ENCODE results near the gene GAGE12J.
"Not testable (repeated sequence)": the region's sequence is repeated elsewhere in the genome, so short reads cannot be mapped to it uniquely, and the experiment has no call there.

The GAGE12J gene

DNA sequence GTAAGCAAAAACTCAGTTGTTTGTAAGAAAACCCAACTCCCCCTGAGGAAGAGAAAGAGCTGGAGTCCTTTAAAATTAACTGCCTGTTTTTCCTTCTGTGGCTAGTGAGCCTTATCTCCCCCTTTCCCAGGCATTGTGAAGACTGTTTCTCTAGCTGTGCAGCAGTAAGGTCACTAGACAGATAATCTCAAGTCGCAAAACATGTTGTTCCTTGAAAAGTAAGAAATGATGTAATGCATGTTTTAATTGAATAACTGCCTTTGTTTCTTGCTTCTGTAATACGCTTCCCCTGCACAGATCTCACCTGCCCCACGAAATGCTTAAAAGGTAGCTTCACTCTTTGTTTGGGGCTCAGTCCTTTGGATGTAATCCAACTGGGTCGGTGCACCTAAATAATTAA, 5.8 kb upstream of the GAGE12J start:
- H3K9me3 ChIP-seq (ENCODE audit: control insufficient read depth, insufficient read depth, low read length), result no peaks in the 10 kb centered on the region
- peaks cover 1% of the 10 kb centered on the region for H3K4me1 ChIP-seq (ENCODE audit: control insufficient read depth, insufficient read depth, low read length)
- no peaks in the 10 kb centered on the region for H3K27me3 ChIP-seq (ENCODE audit: control insufficient read depth, insufficient read depth, low read length)
- no peaks in the 10 kb centered on the region for H3K36me3 ChIP-seq (ENCODE audit: control insufficient read depth, insufficient read depth, low read length)
- no peak overlapping the region for H3K9ac ChIP-seq (ENCODE audit: low read depth, low read length)
- H3K4me3 ChIP-seq (ENCODE audit: low read depth, low read length), result no peak overlapping the region

DNA sequence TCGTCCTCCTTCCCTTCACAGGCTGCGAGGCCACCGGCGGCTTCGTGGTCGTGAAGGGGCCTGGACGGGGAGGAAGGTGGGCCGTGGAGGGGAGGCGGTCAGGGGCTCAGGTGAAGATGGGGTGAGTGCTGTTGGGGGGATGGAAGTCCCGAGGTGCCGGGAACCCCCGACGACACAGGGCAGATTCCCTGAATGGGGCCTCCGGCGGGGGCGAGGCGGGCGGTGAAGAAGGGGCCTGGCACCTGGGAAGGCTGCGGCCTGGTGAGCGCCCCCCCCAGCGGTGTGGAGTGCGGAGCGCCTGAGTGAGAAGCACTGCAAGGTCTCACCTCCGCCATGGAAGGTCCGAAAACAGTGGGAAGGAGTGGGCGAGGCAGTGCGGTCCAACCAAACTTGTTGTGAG, 429 bp downstream of the GAGE12J start:
- not testable (repeated sequence) for H3K36me3 ChIP-seq (ENCODE audit: control insufficient read depth, insufficient read depth, low read length); H3K9me3 ChIP-seq (ENCODE audit: control insufficient read depth, insufficient read depth, low read length); H3K9ac ChIP-seq (ENCODE audit: low read depth, low read length); H3K4me3 ChIP-seq (ENCODE audit: low read depth, low read length); H3K4me1 ChIP-seq (ENCODE audit: control insufficient read depth, insufficient read depth, low read length); H3K27me3 ChIP-seq (ENCODE audit: control insufficient read depth, insufficient read depth, low read length)

DNA sequence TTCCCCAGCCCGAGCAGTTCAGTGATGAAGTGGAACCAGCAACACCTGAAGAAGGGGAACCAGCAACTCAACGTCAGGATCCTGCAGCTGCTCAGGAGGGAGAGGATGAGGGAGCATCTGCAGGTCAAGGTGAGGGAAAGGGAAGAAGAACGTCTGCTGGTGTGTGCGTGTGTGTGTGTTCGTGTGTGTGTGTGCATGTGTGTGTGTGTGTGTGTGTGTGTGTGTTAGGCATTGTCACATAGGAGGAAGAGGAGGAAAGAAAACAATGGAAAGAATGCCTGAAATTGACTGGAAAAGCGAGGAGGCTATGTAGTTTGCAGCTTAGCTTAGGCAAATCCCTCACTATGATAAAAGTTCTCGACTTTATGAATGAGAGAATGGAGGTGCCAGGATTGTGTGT, 1.9 kb downstream of the GAGE12J start:
- not testable (repeated sequence) for H3K36me3 ChIP-seq (ENCODE audit: control insufficient read depth, insufficient read depth, low read length); H3K9ac ChIP-seq (ENCODE audit: low read depth, low read length); H3K4me3 ChIP-seq (ENCODE audit: low read depth, low read length); H3K4me1 ChIP-seq (ENCODE audit: control insufficient read depth, insufficient read depth, low read length); H3K9me3 ChIP-seq (ENCODE audit: control insufficient read depth, insufficient read depth, low read length); H3K27me3 ChIP-seq (ENCODE audit: control insufficient read depth, insufficient read depth, low read length)

DNA sequence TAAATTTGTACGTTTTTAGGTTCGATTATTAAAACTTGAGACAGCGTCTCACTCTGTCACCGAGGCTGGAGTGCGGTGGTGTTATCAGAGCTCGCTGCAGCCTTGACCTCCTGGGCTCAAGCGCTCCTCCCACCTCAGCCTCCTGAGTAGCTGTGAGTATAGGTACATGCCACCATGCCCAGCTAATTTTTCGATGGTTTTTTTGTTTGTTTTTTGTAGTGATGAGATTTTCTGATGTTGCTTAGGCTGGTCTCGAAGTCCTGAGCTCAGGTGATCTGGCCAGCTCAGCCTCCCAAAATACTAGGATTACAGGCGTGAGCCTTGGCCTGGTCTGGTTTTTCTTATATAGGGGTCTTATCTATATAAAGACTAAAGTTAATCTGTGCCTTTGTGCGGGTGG, 8.6 kb downstream of the GAGE12J start:
- not testable (repeated sequence) for H3K9me3 ChIP-seq (ENCODE audit: control insufficient read depth, insufficient read depth, low read length); H3K36me3 ChIP-seq (ENCODE audit: control insufficient read depth, insufficient read depth, low read length)

DNA sequence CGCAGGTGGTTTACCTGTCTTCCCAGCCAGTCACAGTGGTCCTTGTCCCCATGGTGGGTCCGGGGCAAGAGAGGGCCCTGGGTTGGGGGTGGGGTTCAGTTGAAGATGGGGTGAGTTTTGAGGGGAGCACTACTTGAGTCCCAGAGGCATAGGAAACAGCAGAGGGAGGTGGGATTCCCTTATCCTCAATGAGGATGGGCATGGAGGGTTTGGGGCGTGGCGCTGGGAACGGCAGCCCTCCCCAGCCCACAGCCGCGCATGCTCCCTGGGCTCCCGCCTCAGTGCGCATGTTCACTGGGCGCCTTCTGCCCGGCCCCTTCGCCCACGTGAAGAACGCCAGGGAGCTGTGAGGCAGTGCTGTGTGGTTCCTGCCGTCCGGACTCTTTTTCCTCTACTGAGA, 9.4 kb downstream of the GAGE12J start, which contains the start of gene GAGE13:
GAGE13 (plus strand) TSS at position 301 of the 400 bp plus-strand sequence. CDS start 1,156 bp downstream, outside the sequence.
- not testable (repeated sequence) for H3K9ac ChIP-seq (ENCODE audit: low read depth, low read length); H3K4me1 ChIP-seq (ENCODE audit: control insufficient read depth, insufficient read depth, low read length); H3K36me3 ChIP-seq (ENCODE audit: control insufficient read depth, insufficient read depth, low read length); H3K4me3 ChIP-seq (ENCODE audit: low read depth, low read length); H3K9me3 ChIP-seq (ENCODE audit: control insufficient read depth, insufficient read depth, low read length); H3K27me3 ChIP-seq (ENCODE audit: control insufficient read depth, insufficient read depth, low read length)

More for the DNA sequence above, 8.6 kb downstream of the GAGE12J start:
- not testable (repeated sequence) for H3K4me1 ChIP-seq (ENCODE audit: control insufficient read depth, insufficient read depth, low read length); H3K4me3 ChIP-seq (ENCODE audit: low read depth, low read length); H3K27me3 ChIP-seq (ENCODE audit: control insufficient read depth, insufficient read depth, low read length); H3K9ac ChIP-seq (ENCODE audit: low read depth, low read length)

DNA sequence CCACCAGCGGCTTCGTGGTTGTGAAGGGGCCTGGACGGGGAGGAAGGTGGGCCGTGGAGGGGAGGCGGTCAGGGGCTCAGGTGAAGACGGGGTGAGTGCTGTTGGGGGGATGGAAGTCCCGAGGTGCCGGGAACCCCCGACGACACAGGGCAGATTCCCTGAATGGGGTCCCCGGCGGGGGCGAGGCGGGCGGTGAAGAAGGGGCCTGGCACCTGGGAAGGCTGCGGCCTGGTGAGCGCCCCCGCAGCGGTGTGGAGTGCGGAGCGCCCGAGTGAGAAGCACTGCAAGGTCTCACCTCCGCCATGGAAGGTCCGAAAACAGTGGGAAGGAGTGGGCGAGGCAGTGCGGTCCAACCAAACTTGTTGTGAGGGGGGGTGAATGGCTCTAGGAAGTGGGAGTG, 10.0 kb downstream of the GAGE12J start:
- not testable (repeated sequence) for H3K4me1 ChIP-seq (ENCODE audit: control insufficient read depth, insufficient read depth, low read length); H3K36me3 ChIP-seq (ENCODE audit: control insufficient read depth, insufficient read depth, low read length); H3K4me3 ChIP-seq (ENCODE audit: low read depth, low read length); H3K9me3 ChIP-seq (ENCODE audit: control insufficient read depth, insufficient read depth, low read length); H3K9ac ChIP-seq (ENCODE audit: low read depth, low read length); H3K27me3 ChIP-seq (ENCODE audit: control insufficient read depth, insufficient read depth, low read length)

DNA sequence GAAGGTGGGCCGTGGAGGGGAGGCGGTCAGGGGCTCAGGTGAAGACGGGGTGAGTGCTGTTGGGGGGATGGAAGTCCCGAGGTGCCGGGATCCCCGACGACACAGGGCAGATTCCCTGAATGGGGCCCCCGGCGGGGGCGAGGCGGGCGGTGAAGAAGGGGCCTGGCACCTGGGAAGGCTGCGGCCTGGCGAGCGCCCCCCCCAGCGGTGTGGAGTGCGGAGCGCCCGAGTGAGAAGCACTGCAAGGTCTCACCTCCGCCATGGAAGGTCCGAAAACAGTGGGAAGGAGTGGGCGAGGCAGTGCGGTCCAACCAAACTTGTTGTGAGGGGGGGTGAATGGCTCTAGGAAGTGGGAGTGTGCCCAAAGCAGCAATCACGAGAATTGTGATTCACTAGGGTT, 19.6 kb downstream of the GAGE12J start:
- H3K4me3 ChIP-seq (ENCODE audit: low read depth, low read length); H3K4me1 ChIP-seq (ENCODE audit: control insufficient read depth, insufficient read depth, low read length); H3K27me3 ChIP-seq (ENCODE audit: control insufficient read depth, insufficient read depth, low read length); H3K9ac ChIP-seq (ENCODE audit: low read depth, low read length); H3K9me3 ChIP-seq (ENCODE audit: control insufficient read depth, insufficient read depth, low read length); H3K36me3 ChIP-seq (ENCODE audit: control insufficient read depth, insufficient read depth, low read length): not testable (repeated sequence)

DNA sequence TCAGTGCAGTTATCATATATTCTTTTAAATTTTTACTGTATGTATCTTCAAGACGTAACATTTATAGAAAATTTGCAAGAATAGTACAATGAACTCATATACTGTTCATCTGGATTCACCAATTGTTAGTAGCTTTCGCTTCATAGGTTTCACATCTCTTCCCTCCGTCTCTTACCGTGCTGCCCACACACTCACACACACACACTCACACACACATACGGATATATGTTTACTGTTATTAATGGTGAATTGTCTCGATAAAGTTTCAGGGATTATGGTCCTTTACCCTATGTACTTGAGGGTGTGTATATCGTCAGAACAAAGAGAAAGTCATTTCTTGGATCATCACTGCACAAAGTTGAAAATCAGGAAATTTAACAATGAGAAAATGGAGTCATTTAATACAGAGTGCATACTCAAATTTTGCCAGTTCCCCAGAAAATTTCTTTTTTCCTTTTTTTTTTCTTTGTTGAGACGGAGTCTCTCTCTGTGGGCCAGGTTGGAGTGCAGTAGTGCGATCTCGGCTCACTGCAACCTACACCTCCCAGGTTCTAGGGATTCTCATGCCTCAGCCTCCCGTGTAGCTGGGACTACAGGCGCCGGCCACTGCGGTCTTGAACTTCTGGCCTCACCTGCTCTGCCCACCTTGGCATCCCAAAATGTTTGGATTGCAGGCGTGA, 22.8 kb downstream of the GAGE12J start:
- not testable (repeated sequence) for H3K36me3 ChIP-seq (ENCODE audit: control insufficient read depth, insufficient read depth, low read length); H3K9ac ChIP-seq (ENCODE audit: low read depth, low read length); H3K4me3 ChIP-seq (ENCODE audit: low read depth, low read length); H3K4me1 ChIP-seq (ENCODE audit: control insufficient read depth, insufficient read depth, low read length); H3K27me3 ChIP-seq (ENCODE audit: control insufficient read depth, insufficient read depth, low read length); H3K9me3 ChIP-seq (ENCODE audit: control insufficient read depth, insufficient read depth, low read length)

DNA sequence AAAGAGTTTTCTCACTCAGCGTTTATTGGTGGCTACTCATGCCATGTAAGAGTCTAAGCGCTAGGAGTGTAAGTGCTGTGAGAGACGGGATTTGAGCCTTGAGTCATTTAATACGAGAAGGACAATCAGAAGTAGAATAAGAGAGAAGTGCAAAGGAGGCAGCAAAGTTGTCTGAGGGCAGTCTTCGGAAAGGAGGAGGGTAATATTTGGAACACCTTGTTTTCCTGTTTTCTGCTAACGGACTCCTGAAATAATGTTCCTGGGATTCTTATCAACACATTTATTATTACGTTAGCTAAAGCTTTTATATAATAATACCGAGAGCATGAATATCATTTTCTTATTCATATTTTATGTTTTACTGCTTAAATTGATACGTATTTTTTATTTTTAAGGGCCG, 23.6 kb downstream of the GAGE12J start:
- H3K4me3 ChIP-seq (ENCODE audit: low read depth, low read length); H3K9me3 ChIP-seq (ENCODE audit: control insufficient read depth, insufficient read depth, low read length); H3K36me3 ChIP-seq (ENCODE audit: control insufficient read depth, insufficient read depth, low read length); H3K27me3 ChIP-seq (ENCODE audit: control insufficient read depth, insufficient read depth, low read length); H3K4me1 ChIP-seq (ENCODE audit: control insufficient read depth, insufficient read depth, low read length); H3K9ac ChIP-seq (ENCODE audit: low read depth, low read length): not testable (repeated sequence)

DNA sequence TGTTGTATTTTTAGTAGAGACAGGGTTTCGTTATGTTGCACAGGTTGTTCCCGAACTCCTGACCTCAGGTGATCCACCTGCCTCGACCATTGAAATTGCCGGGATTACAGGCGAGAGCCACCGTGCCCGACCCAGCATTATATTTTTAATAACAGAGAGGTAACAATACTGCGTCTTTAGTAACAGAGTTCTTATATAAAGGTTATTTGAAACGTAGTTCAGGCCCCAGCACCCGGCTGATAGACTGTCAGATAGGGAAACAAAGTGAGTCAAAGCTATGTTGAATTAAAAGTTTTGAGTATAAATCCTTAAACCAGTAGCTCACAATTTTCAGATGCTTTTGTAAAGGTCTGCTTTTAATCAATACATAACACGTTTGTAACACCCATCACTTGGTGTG, 24.3 kb downstream of the GAGE12J start:
- H3K36me3 ChIP-seq (ENCODE audit: control insufficient read depth, insufficient read depth, low read length); H3K4me1 ChIP-seq (ENCODE audit: control insufficient read depth, insufficient read depth, low read length); H3K4me3 ChIP-seq (ENCODE audit: low read depth, low read length); H3K27me3 ChIP-seq (ENCODE audit: control insufficient read depth, insufficient read depth, low read length); H3K9ac ChIP-seq (ENCODE audit: low read depth, low read length); H3K9me3 ChIP-seq (ENCODE audit: control insufficient read depth, insufficient read depth, low read length): not testable (repeated sequence)

Data from iPS-15b (cell line).